Cardiac septum (tissue), 1 donor: Measurements from ENCODE around the gene BOD1. TPM values are rescaled to one million over a fixed set of nuclear protein-coding genes. Genes with fewer than 3 reads are reported as not detected.

Experiments
- DNase-seq: peaks from one replicate; pipeline ENCODE4 v3.0.0-alpha.2; 2020; ENCODE audit warnings: low spot score
- intact Hi-C: fragments of 100-400 bp; cut with DNase I; formaldehyde crosslinking; loops from one replicate; pipeline ENCODE4 v1.14.0; 2022
- total RNA-seq: library from RNA; stranded (reverse); fragmentation: NEBNext Ultra II Directional; extraction: Animal tissue kit (Norgen Biotek cat#: 25700); gene quantifications from one replicate; pipeline ENCODE4 v1.2.1, GENCODE V29; 2021
- donor health status: DM: no; HTN: no; CAD: no.

BOD1 gene
- total RNA-seq, 1 donor from 2014 or later: 44.9 TPM

GRCh38 chr5:173642895-173643481, 26.5 kb upstream of the BOD1 start:
- no peak for DNase-seq
- intact Hi-C loops: no loop called here

- no peak for DNase-seq
- intact Hi-C loops: no loop called here
Measured at GRCh38 chr5:173642191-173642816, 25.9 kb upstream of the BOD1 start.

- peak; percentile 31 for DNase-seq
- intact Hi-C loops: no loop called here
Measured at GRCh38 chr5:173640156-173640804, 23.8 kb upstream of the BOD1 start.

- intact Hi-C loops: no loop called here
- no peak for DNase-seq
Measured at GRCh38 chr5:173638126-173639040, 21.9 kb upstream of the BOD1 start.

- no peak for DNase-seq
- intact Hi-C loops: no loop called here
Measured at GRCh38 chr5:173637340-173637739, 20.9 kb upstream of the BOD1 start.

- DNase-seq: no peak
- intact Hi-C loops: no loop called here
Measured at GRCh38 chr5:173634465-173634983, 18.1 kb upstream of the BOD1 start.

GRCh38 chr5:173633304-173633703, 16.9 kb upstream of the BOD1 start:
- intact Hi-C loops: no loop called here
- DNase-seq: no peak

- intact Hi-C loops: no loop called here
- no peak for DNase-seq
Measured at GRCh38 chr5:173631478-173631877, 15.0 kb upstream of the BOD1 start.

- intact Hi-C loops: no loop called here
- DNase-seq: no peak
Measured at GRCh38 chr5:173630724-173631365, 14.4 kb upstream of the BOD1 start.

- intact Hi-C loops: loop anchor here (5.0 kb wide), 1 partner anchor 143 kb away; no protein-coding TSS in a partner anchor
- DNase-seq: no peak
Measured at GRCh38 chr5:173629628-173630027, 13.2 kb upstream of the BOD1 start.

GRCh38 chr5:173628501-173628900, 12.1 kb upstream of the BOD1 start:
- DNase-seq: no peak
- intact Hi-C loops: loop anchor here (5.0 kb wide), 1 partner anchor 144 kb away; no protein-coding TSS in a partner anchor

GRCh38 chr5:173627860-173628392, 11.5 kb upstream of the BOD1 start:
- intact Hi-C loops: loop anchor here (5.0 kb wide), 1 partner anchor 144 kb away; no protein-coding TSS in a partner anchor

GRCh38 chr5:173627271-173627670, 10.8 kb upstream of the BOD1 start:
- no peak for DNase-seq
- intact Hi-C loops: loop anchor here (5.0 kb wide), 1 partner anchor 145 kb away; no protein-coding TSS in a partner anchor

More at GRCh38 chr5:173627860-173628392, 11.5 kb upstream of the BOD1 start:
- DNase-seq: no peak

- no peak for DNase-seq
- intact Hi-C loops: loop anchor here (5.0 kb wide), 1 partner anchor 146 kb away; no protein-coding TSS in a partner anchor
Measured at GRCh38 chr5:173626505-173626820, 10.0 kb upstream of the BOD1 start.

- intact Hi-C loops: loop anchor here (5.0 kb wide), 1 partner anchor 146 kb away; no protein-coding TSS in a partner anchor
- no peak for DNase-seq
Measured at GRCh38 chr5:173625673-173626504, 9.4 kb upstream of the BOD1 start.

GRCh38 chr5:173625261-173625660, 8.8 kb upstream of the BOD1 start:
- intact Hi-C loops: loop anchor here (5.0 kb wide), 1 partner anchor 147 kb away; no protein-coding TSS in a partner anchor
- no peak for DNase-seq

GRCh38 chr5:173624282-173624681, 7.8 kb upstream of the BOD1 start:
- intact Hi-C loops: no loop called here
- no peak for DNase-seq

GRCh38 chr5:173623789-173624188, 7.3 kb upstream of the BOD1 start:
- intact Hi-C loops: no loop called here

More at GRCh38 chr5:173623789-173624188, 7.3 kb upstream of the BOD1 start:
- no peak for DNase-seq
